Endothelial cell of umbilical vein (primary cell): ENCODE measurements around the gene EMC8. TPM values are rescaled to one million over a fixed set of nuclear protein-coding genes. Genes with fewer than 3 reads are reported as not detected.

Source experiments
- BruUV-seq: library from RNA; stranded (reverse); fragments of 400-500 nt; replicated peaks from 2 replicates; lab custom pipeline; 2021; lab: Mats Ljungman, UMichigan
- CTCF ChIA-PET: fragments of 300-600, 350-600 bp; sonication (Branson Sonifier 250); formaldehyde crosslinking; loops from one replicate; lab custom pipeline; 2021; ENCODE audit warnings: antibody characterized with exemption, inconsistent platforms; lab: Charles Lee
- POLR2A ChIA-PET: fragments of 300-600, 350-600 bp; sonication (Branson Sonifier 250); formaldehyde crosslinking; loops from one replicate; lab custom pipeline; 2021; ENCODE audit warnings: antibody characterized with exemption, inconsistent platforms; lab: Charles Lee
- DNase-seq: peaks from one replicate; pipeline ENCODE4 v3.0.0-alpha.2; 2011; ENCODE audit warnings: low read depth, low spot score
- FAIRE-seq: peaks from 2 replicates; lab custom pipeline; 2011; peaks lifted over from hg19 to GRCh38; lab: Jason Lieb, UNC
- H2AFZ ChIP-seq: 2 replicates; pipeline ENCODE4 v1.6.0; 2012; ENCODE audit warnings: low read depth, low read length, control low read depth, inconsistent platforms
- H3K27ac ChIP-seq: 2 replicates; pipeline ENCODE4 v1.5.1; 2011; ENCODE audit warnings: low read depth, mild to moderate bottlenecking, control low read depth, low read length, moderate library complexity; ENCODE audit not compliant: insufficient read depth
- H3K27me3 ChIP-seq, 2 experiments: 2 replicates each; pipeline versions ENCODE4 v1.6.0 to v1.6.1; 2011; ENCODE audit warnings: low read length in 2 of 2, mixed read lengths in 1 of 2; ENCODE audit not compliant: control insufficient read depth in 2 of 2, insufficient read depth in 2 of 2
- H3K36me3 ChIP-seq, 2 experiments: 2 replicates in 1 of 2; 3 replicates in 1 of 2; pipeline ENCODE4 v1.5.1; 2011; ENCODE audit warnings: low read length in 2 of 2, mild to moderate bottlenecking in 1 of 2, moderate library complexity in 1 of 2; ENCODE audit not compliant: control insufficient read depth in 2 of 2, insufficient read depth in 2 of 2; ENCODE audit errors: extremely low read depth in 1 of 2
- H3K4me1 ChIP-seq: 3 replicates; pipeline ENCODE4 v1.5.1; 2011; ENCODE audit warnings: mild to moderate bottlenecking, low read length; ENCODE audit not compliant: control insufficient read depth, insufficient read depth; ENCODE audit errors: extremely low read depth
- H3K4me2 ChIP-seq: 2 replicates; pipeline ENCODE4 v1.6.1; 2011; ENCODE audit warnings: low read length, control low read depth, mixed read lengths; ENCODE audit not compliant: insufficient read depth
- H3K4me3 ChIP-seq, 3 experiments: fragments of 200-600 bp in 1 of 3; sonication (generic), shearing (Covaris generic) in 1 of 3; replicated peaks in 1 of 3; 2 replicates each; pipeline ENCODE4 v1.5.1; 2011 to 2016; ENCODE audit warnings: control low read depth in 3 of 3, low read length in 3 of 3, mild to moderate bottlenecking in 2 of 3, inconsistent platforms in 1 of 3, low read depth in 1 of 3, moderate library complexity in 1 of 3; ENCODE audit not compliant: insufficient read depth in 1 of 3
- H3K79me2 ChIP-seq: 2 replicates; pipeline ENCODE4 v1.6.0; 2012; ENCODE audit warnings: low read length, inconsistent platforms; ENCODE audit not compliant: control insufficient read depth, insufficient read depth
- H3K9ac ChIP-seq: replicated peaks from 2 replicates; pipeline ENCODE3; 2011; ENCODE audit warnings: low read length, control low read depth; ENCODE audit not compliant: insufficient read depth; ENCODE audit errors: extremely low read depth
- H3K9me1 ChIP-seq: replicated peaks from 3 replicates; pipeline ENCODE4 v1.6.0; 2011; ENCODE audit warnings: mild to moderate bottlenecking, low read length; ENCODE audit not compliant: control insufficient read depth, insufficient read depth; ENCODE audit errors: extremely low read depth
- H3K9me3 ChIP-seq: replicated peaks from 2 replicates; pipeline ENCODE4 v1.5.1; 2012; ENCODE audit warnings: low read length, inconsistent platforms; ENCODE audit not compliant: control insufficient read depth, insufficient read depth
- H4K20me1 ChIP-seq: replicated peaks from 2 replicates; pipeline ENCODE3; 2011; ENCODE audit warnings: mild to moderate bottlenecking, low read length; ENCODE audit not compliant: control insufficient read depth, insufficient read depth; ENCODE audit errors: extremely low read depth
- EZH2 ChIP-seq: IDR thresholded peaks from 2 replicates; pipeline ENCODE4 v1.6.1; 2012; ENCODE audit warnings: borderline replicate concordance, low read depth, mild to moderate bottlenecking, moderate library complexity, low read length, inconsistent platforms; ENCODE audit not compliant: severe bottlenecking
- FOS ChIP-seq: IDR thresholded peaks from 2 replicates; pipeline ENCODE4 v1.6.1; 2011; ENCODE audit warnings: mild to moderate bottlenecking, low read length, moderate library complexity, borderline replicate concordance; ENCODE audit not compliant: insufficient read depth
- GATA2 ChIP-seq: IDR thresholded peaks from 2 replicates; pipeline ENCODE4 v1.7.0; 2011; ENCODE audit warnings: low read depth, mild to moderate bottlenecking, moderate library complexity, mixed read lengths, low read length; ENCODE audit not compliant: insufficient read length, insufficient read depth
- JUN ChIP-seq: IDR thresholded peaks from 2 replicates; pipeline ENCODE4 v1.6.1; 2011; ENCODE audit warnings: borderline replicate concordance, low read depth; ENCODE audit not compliant: insufficient read length, insufficient read depth
- MYC ChIP-seq: IDR thresholded peaks from one replicate; pipeline ENCODE4 v1.6.1; 2011; ENCODE audit warnings: mild to moderate bottlenecking, low read depth, low read length
- POLR2A ChIP-seq: IDR thresholded peaks from 2 replicates; pipeline ENCODE4 v1.6.1; 2012; ENCODE audit warnings: low read depth, mild to moderate bottlenecking, control low read depth, low read length
- POLR2AphosphoS5 ChIP-seq: IDR thresholded peaks from 2 replicates; pipeline ENCODE4 v1.6.1; 2012; ENCODE audit warnings: low read depth, mild to moderate bottlenecking, control low read depth, low read length, moderate library complexity; ENCODE audit not compliant: insufficient read depth
- dilution Hi-C: fragments of 300-500 bp; cut with MboI; formaldehyde crosslinking; loops from one replicate; pipeline ENCODE4 v1.15.0; 2019; ENCODE audit warnings: low sequenced_read_pairs; ENCODE audit not compliant: extremely low pct_ligation_motif_present
- intact Hi-C: fragments of 100-400 bp; cut with micrococcal nuclease; formaldehyde crosslinking; loops from one replicate; pipeline ENCODE4 v1.10.0; 2022
- polyA plus RNA-seq, 4 experiments: library from polyadenylated mRNA; depleted of rRNA in 3 of 4; stranded (reverse) in 3 of 4; unstranded in 1 of 4; fragments of >200 nt; gene quantifications; 2 replicates each; pipeline versions ENCODE4 v1.2.1 to v1.2.3, GENCODE V29; 2011 to 2012; ENCODE audit warnings: missing spikeins in 1 of 4
- total RNA-seq: library from RNA; stranded (reverse); gene quantifications from 2 replicates; pipeline ENCODE4 v1.2.3, GENCODE V29; 2021
- TF ChIP-seq, protein P1 (sequence below): IDR thresholded peaks from 2 replicates; pipeline ENCODE4 v1.6.1; 2011; ENCODE audit not compliant: insufficient read depth, insufficient read length

The EMC8 gene
- total and polyA plus RNA-seq, 2 donors (not counting 3 experiments of a cell fraction or from before 2014, with no cell fraction given) = 51.2 to 59.6 TPM

DNA sequence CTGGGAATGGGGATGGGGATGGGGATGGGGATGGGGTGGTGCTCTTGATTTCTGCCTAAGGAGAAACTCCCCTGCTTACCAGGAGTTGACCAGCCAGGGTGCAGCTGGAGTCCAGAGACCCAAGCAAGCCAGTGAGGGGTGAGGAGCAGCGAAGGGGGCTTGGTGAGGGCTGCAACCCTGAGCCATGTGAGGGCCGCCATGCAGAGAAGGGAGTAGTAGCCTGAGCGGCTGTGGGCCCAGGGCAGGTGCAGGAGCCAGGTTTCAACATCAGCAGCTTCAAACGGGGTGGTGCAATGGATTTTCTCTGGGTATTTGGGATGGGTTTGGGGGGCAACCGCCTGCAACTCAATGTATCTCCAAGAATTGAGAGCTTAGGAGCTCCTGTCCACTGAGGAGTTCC lies 35.4 kb upstream of the EMC8 start:
- H2AFZ ChIP-seq = no peak overlapping the region
- H3K27me3 ChIP-seq = no peaks in the 10 kb centered on the region
- H3K79me2 ChIP-seq = no peaks in the 10 kb centered on the region
- H3K36me3 ChIP-seq = no peaks in the 10 kb centered on the region
- ChIA-PET CTCF (interaction anchor here (1.1 to 2.9 kb wide), 2 partner anchors 13 to 15 kb away, joined by 3 to 13 read pairs; no protein-coding TSS in a partner anchor), POLR2A (no interaction called here)
- no peaks in the 10 kb centered on the region for H3K4me1 ChIP-seq
- DNase-seq = no peak
- BruUV-seq = no TSS peak
- no peak overlapping the region for H3K4me3 ChIP-seq
- H3K9me3 ChIP-seq = no peaks in the 10 kb centered on the region
- no peaks in the 10 kb centered on the region for H3K9me1 ChIP-seq
- H4K20me1 ChIP-seq = no peaks in the 10 kb centered on the region
- no peak overlapping the region for H3K9ac ChIP-seq
- H3K4me2 ChIP-seq = no peak overlapping the region
- dilution Hi-C loops = no loop called here
- no peak overlapping the region for H3K27ac ChIP-seq
- FAIRE-seq = no peak
- intact Hi-C loops = no loop called here
- TF ChIP-seq MYC = no peak
- TF ChIP-seq GATA2 = no peak
- no peak for TF ChIP-seq FOS
- no peak for TF ChIP-seq POLR2AphosphoS5
- TF ChIP-seq EZH2 = no peak
- no peak for TF ChIP-seq JUN
- TF ChIP-seq POLR2A = no peak
- TF ChIP-seq, protein P1, sequence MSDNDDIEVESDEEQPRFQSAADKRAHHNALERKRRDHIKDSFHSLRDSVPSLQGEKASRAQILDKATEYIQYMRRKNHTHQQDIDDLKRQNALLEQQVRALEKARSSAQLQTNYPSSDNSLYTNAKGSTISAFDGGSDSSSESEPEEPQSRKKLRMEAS = no peak
